DOHH2 (cell line): Measurements from ENCODE around the gene PPP1R12A.

ENCODE experiments used
- EZH2phosphoT487 ChIP-seq: fragments of 200-600 bp; sonication (generic); IDR thresholded peaks from 2 replicates; pipeline ENCODE4 v1.6.1; 2017; ENCODE audit warnings: borderline replicate concordance, mild to moderate bottlenecking, antibody characterized with exemption, low read length, moderate library complexity, mixed read lengths
- TF ChIP-seq, protein P1 (sequence below): fragments of 200-600 bp; sonication (generic); IDR thresholded peaks from one replicate; pipeline ENCODE4 v1.5.1; 2014; ENCODE audit warnings: antibody characterized with exemption, mild to moderate bottlenecking, low read depth, low read length; ENCODE audit not compliant: poor library complexity, severe bottlenecking

DNA sequence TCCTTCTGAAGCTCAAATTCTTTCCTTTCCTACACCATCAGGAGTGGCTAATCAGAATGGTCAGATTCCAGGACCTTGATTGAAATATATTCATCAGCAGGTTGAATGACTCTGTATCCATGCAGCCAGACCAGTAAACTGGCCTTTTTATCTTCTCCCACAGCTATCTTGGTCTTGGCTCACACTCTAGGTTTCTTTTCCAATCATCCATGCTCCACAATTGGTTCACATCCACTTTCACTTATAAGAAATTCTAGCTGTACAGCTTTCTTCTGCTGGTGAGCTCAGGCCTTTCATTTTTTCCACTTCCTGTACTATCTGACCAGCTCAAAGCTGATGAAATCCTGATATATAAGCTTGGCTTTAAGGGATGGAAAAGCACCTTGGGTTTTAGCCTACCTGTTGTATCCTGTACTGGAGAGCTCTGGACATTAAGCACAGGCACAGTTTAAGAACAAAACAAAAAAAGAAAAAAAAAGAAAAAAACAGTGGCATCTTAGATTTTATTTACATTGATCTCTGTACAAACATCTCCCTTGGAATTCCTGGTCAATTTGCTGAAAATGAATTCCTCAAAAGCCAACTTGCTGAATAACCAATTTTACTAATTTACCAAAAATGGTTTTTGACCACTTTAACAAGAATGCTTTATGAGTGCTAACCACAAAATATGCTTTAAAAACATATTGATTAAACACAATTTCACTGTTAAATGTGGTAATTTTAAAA, 152.6 kb downstream of the PPP1R12A start:
- TF ChIP-seq, protein P1, sequence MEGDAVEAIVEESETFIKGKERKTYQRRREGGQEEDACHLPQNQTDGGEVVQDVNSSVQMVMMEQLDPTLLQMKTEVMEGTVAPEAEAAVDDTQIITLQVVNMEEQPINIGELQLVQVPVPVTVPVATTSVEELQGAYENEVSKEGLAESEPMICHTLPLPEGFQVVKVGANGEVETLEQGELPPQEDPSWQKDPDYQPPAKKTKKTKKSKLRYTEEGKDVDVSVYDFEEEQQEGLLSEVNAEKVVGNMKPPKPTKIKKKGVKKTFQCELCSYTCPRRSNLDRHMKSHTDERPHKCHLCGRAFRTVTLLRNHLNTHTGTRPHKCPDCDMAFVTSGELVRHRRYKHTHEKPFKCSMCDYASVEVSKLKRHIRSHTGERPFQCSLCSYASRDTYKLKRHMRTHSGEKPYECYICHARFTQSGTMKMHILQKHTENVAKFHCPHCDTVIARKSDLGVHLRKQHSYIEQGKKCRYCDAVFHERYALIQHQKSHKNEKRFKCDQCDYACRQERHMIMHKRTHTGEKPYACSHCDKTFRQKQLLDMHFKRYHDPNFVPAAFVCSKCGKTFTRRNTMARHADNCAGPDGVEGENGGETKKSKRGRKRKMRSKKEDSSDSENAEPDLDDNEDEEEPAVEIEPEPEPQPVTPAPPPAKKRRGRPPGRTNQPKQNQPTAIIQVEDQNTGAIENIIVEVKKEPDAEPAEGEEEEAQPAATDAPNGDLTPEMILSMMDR, result no peak
- TF ChIP-seq EZH2phosphoT487, result no peak
